Skeletal muscle tissue (tissue), 4 donors: ENCODE measurements around the gene ATP5MC2. TPM values are rescaled to one million over a fixed set of nuclear protein-coding genes. Genes with fewer than 3 reads are reported as not detected.

Source experiments
- H3K27ac ChIP-seq: one replicate; pipeline ENCODE4 v1.7.0; 2013; ENCODE audit warnings: mild to moderate bottlenecking, low read depth, low read length, inconsistent platforms
- H3K27me3 ChIP-seq, 3 donors: one replicate each; pipeline ENCODE4 v1.7.0; 2013; ENCODE audit warnings: low read length in 3 of 3; ENCODE audit not compliant: control insufficient read depth in 3 of 3, insufficient read depth in 3 of 3
- H3K36me3 ChIP-seq, 3 donors: one replicate each; pipeline ENCODE4 v1.7.0; 2013; ENCODE audit warnings: low read length in 3 of 3; ENCODE audit not compliant: control insufficient read depth in 3 of 3, insufficient read depth in 3 of 3
- H3K4me1 ChIP-seq, 3 donors: one replicate each; pipeline ENCODE4 v1.7.0; 2013; ENCODE audit warnings: low read length in 3 of 3, mild to moderate bottlenecking in 3 of 3; ENCODE audit not compliant: control insufficient read depth in 3 of 3, insufficient read depth in 3 of 3
- H3K4me3 ChIP-seq, 3 donors: one replicate each; pipeline ENCODE4 v1.7.0; 2013; ENCODE audit warnings: low read length in 3 of 3
- H3K9ac ChIP-seq, 3 donors: one replicate each; pipeline ENCODE4 v1.7.0; 2013; ENCODE audit warnings: low read length in 3 of 3, mild to moderate bottlenecking in 3 of 3, moderate library complexity in 2 of 3, low read depth in 1 of 3
- H3K9me3 ChIP-seq, 3 donors: one replicate each; pipeline ENCODE4 v1.7.0; 2013; ENCODE audit warnings: low read length in 3 of 3; ENCODE audit not compliant: control insufficient read depth in 3 of 3
- total RNA-seq: library from RNA; depleted of rRNA; stranded (reverse); fragments of >200 nt; gene quantifications from one replicate; pipeline ENCODE4 v1.2.3, GENCODE V29; 2014
- donor health status: Osteomylitis.

The ATP5MC2 gene
- total RNA-seq, 1 donor from 2014 or later, result 253 TPM

DNA sequence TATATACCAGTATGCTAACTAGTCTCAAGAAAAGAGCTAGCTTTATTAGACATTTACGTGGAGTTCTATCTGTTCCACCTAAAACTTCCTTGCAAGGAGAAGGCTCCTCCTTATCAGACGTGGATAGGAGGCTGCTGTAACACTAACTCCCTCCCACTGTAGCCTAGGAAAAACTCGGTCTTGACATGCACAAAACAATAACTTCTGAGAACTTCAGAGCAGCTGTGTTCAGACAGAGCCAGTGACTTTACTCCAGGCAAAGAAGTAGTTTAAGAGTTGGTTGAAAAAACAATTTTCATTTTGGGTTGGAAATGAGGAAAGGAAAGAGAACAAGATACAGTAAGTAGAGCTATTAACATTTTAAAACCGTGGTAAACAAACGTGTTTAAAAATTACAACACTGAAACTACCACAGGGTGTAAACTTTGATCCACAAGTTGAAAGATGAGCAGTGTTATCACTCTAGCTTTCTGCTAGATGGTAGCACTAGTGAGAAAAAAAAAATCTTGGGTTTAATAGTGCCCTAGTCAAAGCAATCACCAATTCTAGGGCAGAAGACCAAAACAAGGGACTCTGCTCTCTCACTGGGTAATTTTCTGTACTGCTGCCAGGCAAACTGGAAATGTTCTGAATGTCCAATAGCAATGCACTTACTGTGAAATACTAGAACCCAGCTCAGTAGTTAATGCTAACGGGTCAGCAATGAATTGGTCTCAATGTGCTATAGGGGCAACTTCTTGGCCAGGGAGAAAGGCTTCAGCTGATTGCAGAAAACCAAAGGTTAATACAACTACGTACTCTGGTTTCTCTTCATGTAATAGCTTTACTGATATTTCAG is 52.1 kb downstream of the ATP5MC2 start:
- Histone ChIP-seq H3K9ac (peak overlapping the region; percentile 68 to 99 (median 96)), H3K4me1 (peaks cover 12 to 30% (median 15%) of the 10 kb centered on the region in 3 donors), H3K4me3 (peak overlapping the region; percentile 92 to 96 (median 96)), H3K36me3 (no peaks in the 10 kb centered on the region), H3K27ac (peak overlapping the region; percentile 97), H3K9me3 (no peaks in the 10 kb centered on the region), H3K27me3 (no peaks in the 10 kb centered on the region)

DNA sequence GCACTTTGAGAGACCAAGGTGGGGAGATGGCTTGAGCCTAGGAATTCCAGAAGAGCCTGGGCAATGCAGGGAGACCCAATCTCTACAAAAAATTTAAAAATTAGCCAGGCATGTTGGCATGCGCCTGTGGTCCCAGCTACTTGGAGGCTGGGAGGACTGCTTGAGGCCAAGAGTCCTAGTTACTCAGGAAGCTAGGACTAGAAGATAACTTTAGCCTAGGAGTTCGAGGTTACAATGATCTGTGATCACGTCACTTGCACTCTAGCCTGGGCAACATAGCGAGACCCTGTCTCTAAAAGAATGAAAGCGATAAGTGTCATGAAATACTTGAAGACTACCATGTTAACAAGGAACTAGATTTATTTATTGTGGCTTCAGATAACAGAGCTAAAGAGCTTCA is 53.2 kb downstream of the ATP5MC2 start:
- H3K27ac ChIP-seq, result peak overlapping the region; percentile 97
- no peak overlapping the region for H3K4me3 ChIP-seq
- peaks cover 16 to 34% (median 20%) of the 10 kb centered on the region in 3 donors for H3K4me1 ChIP-seq
- no peaks in the 10 kb centered on the region for H3K36me3 ChIP-seq
- no peak overlapping the region for H3K9ac ChIP-seq
- no peaks in the 10 kb centered on the region for H3K9me3 ChIP-seq
- no peaks in the 10 kb centered on the region for H3K27me3 ChIP-seq

DNA sequence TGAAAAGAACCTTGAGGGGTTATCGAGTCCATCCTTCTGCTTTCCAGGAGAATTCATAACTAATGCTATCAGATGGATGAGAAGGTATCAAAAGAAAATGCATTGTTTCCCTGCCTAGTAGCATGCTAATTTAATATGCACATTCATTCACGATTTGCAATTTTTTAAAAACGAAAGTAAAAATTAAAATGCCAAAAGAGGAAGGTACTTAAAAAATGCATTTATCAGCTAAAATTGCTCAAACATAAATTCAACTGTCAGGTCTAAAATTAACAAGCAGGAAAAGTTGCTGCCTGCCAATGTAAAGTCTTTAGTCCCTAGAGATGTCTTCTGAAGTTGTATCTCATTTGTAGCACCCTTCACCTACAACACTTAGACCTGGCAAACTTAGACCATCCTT is 57.6 kb downstream of the ATP5MC2 start:
- no peaks in the 10 kb centered on the region for H3K27me3 ChIP-seq
- H3K9me3 ChIP-seq, result no peaks in the 10 kb centered on the region
- no peak overlapping the region for H3K9ac ChIP-seq
- H3K4me1 ChIP-seq, result peaks cover 9 to 13% (median 11%) of the 10 kb centered on the region in 3 donors
- H3K27ac ChIP-seq, result no peak overlapping the region
- peak overlapping the region in 2 of 3 donors; percentile 7 to 11 for H3K4me3 ChIP-seq
- no peaks in the 10 kb centered on the region for H3K36me3 ChIP-seq

DNA sequence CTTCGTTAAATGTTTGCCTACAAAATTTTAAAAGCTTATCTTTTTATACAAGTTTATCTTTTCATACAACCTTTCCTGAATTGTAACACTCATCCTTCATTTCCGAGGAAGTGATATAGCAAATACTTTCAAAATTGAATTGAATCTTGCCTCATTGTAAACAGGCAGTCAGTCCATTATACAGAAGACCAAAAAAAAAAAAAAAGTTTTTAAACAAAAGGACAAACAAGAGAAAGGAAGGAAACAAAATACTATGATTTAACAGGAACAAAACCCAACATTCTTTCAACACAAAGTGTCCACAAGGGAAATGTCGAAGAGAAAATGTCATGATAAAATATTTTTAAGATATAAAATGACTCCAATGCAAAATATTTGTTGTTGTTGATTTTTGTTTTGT is 58.2 kb downstream of the ATP5MC2 start:
- Histone ChIP-seq H3K27ac (no peak overlapping the region), H3K27me3 (no peaks in the 10 kb centered on the region), H3K9ac (peak overlapping the region in 1 of 3 donors; percentile 21), H3K4me1 (peaks cover 6 to 13% (median 11%) of the 10 kb centered on the region in 3 donors), H3K36me3 (no peaks in the 10 kb centered on the region), H3K9me3 (no peaks in the 10 kb centered on the region), H3K4me3 (peak overlapping the region in 1 of 3 donors; percentile 14)

DNA sequence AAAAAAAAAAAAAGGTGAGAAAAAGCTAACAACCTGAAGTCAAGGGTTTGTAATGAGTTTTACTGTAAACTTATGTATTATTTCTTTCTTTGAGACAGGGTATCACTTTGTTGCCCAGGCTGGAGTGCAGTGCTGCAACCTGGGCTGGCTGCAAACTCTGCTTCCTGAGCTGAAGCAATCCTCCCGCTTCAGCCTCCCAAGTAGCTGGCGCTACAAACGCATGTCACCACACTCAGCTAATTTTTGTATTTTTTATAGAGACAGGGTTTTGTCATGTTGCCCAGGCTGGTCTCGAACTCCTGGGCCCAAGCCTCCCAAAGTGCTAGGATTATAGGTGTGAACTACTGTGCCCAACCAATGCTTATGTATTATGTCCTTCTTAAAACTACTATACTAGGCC is 58.9 kb downstream of the ATP5MC2 start:
- Histone ChIP-seq H3K27ac (no peak overlapping the region), H3K9ac (no peak overlapping the region), H3K4me1 (peaks cover 4 to 13% (median 11%) of the 10 kb centered on the region in 3 donors), H3K9me3 (no peaks in the 10 kb centered on the region), H3K4me3 (no peak overlapping the region), H3K27me3 (no peaks in the 10 kb centered on the region), H3K36me3 (no peaks in the 10 kb centered on the region)

Other genes starting within 250 kb of the ATP5MC2 start
- gene PRR13, start 234.3 kb downstream of the ATP5MC2 start, total RNA-seq, result 15.7 TPM
- 281 TPM for gene PCBP2, start 224.0 kb downstream of the ATP5MC2 start, total RNA-seq
- 4.7 TPM for gene MAP3K12, start 176.6 kb downstream of the ATP5MC2 start, total RNA-seq
- 29.7 TPM for gene TARBP2, start 174.8 kb downstream of the ATP5MC2 start, total RNA-seq
- gene NPFF, start 168.6 kb downstream of the ATP5MC2 start, total RNA-seq, result not detected
- 26.6 TPM for gene ATF7, start 49.7 kb downstream of the ATP5MC2 start, total RNA-seq
- 49.1 TPM for gene CALCOCO1, start 51.4 kb upstream of the ATP5MC2 start, total RNA-seq
- not detected for gene CISTR, start 75.9 kb upstream of the ATP5MC2 start, total RNA-seq